Measurements from ENCODE around the gene TFF2.

TFF2 gene

DNA sequence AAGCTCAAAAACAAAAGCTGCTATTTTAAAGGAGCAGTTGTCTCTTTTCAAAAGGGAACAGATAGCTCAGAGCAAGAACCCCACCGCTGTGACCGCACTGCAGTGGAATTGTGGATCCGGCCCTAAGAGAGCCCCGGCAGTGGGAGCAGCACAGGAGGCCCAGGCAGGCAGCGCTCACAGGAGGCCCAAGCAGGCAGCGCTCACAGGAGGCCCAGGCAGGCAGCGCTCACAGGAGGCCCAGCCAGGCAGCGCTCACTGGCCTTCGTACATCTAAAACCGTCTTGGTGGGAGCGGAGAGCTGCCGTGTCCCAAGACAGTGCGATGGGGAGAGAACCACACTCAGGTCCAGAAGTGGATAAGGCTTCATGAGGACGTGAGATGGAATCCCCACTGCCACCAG lies 39.6 kb downstream of the TFF2 start:
- H3K4me3 ChIP-seq (replicated peaks; ENCODE audit: low read depth, low read length), result no peak overlapping the region
- no peak for DNase-seq (ENCODE audit: low read depth)
- no peak for TF ChIP-seq CTCF (IDR thresholded peaks at IDR 0.05; ENCODE audit: low read length, missing control alignments)

GRCh38 chr21:42310411-42311001 lies 40.3 kb downstream of the TFF2 start:
- no peak for TF ChIP-seq CTCF (IDR thresholded peaks at IDR 0.05; ENCODE audit: low read length, missing control alignments)
- no peak for DNase-seq (ENCODE audit: low read depth)
- no peak overlapping the region for H3K4me3 ChIP-seq (replicated peaks; ENCODE audit: low read depth, low read length)

GRCh38 chr21:42309753-42310213 lies 41.0 kb downstream of the TFF2 start:
- peak; percentile 73 for TF ChIP-seq CTCF (IDR thresholded peaks at IDR 0.05; ENCODE audit: low read length, missing control alignments)
- no peak overlapping the region for H3K4me3 ChIP-seq (replicated peaks; ENCODE audit: low read depth, low read length)
- DNase-seq (ENCODE audit: low read depth), result peak; percentile 31

GRCh38 chr21:42308914-42309752 lies 41.7 kb downstream of the TFF2 start:
- DNase-seq (ENCODE audit: low read depth), result no peak
- H3K4me3 ChIP-seq (replicated peaks; ENCODE audit: low read depth, low read length), result no peak overlapping the region
- TF ChIP-seq CTCF (IDR thresholded peaks at IDR 0.05; ENCODE audit: low read length, missing control alignments), result no peak

GRCh38 chr21:42308161-42308913 lies 42.5 kb downstream of the TFF2 start:
- no peak for TF ChIP-seq CTCF (IDR thresholded peaks at IDR 0.05; ENCODE audit: low read length, missing control alignments)
- H3K4me3 ChIP-seq (replicated peaks; ENCODE audit: low read depth, low read length), result no peak overlapping the region
- DNase-seq (ENCODE audit: low read depth), result no peak

DNA sequence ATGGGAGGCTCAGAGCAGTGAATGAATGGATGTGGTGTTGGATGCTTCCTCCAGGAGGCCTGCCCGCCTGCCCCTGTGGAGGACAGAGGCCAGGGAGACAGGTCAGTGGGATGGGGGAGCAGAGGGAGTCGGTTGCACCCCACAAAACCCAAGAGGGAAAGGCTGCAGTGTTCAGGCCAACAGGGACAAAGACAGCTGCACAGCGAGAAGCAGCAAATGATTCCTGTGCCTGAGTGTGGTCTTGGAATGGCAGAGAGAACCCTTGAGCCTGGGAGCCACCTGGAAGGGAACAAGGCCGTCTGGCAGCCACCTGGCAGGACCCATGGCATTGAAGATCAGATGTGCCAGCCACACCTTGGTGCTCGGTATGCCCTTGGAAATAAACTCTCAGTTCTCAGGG lies 43.7 kb downstream of the TFF2 start:
- no peak for DNase-seq (ENCODE audit: low read depth)
- TF ChIP-seq CTCF (IDR thresholded peaks at IDR 0.05; ENCODE audit: low read length, missing control alignments), result no peak
- no peak overlapping the region for H3K4me3 ChIP-seq (replicated peaks; ENCODE audit: low read depth, low read length)
